Skin epidermis (tissue), 12 donors: ENCODE measurements around the gene MCEMP1.

Experiments used
- H3K27ac ChIP-seq, 21 experiments: fragments of 200-600 bp; sonication (generic) in 11 of 21; one replicate each; pipeline ENCODE4 v1.5.0; 2020; ENCODE audit warnings: mild to moderate bottlenecking in 3 of 21, inconsistent platforms in 2 of 21, moderate library complexity in 2 of 21
- H3K4me3 ChIP-seq, 7 experiments: fragments of 200-600 bp; sonication (generic) in 2 of 7; one replicate each; pipeline ENCODE4 v1.5.0; 2020; ENCODE audit warnings: inconsistent platforms in 2 of 7, mild to moderate bottlenecking in 2 of 7, moderate library complexity in 1 of 7

The MCEMP1 gene

DNA sequence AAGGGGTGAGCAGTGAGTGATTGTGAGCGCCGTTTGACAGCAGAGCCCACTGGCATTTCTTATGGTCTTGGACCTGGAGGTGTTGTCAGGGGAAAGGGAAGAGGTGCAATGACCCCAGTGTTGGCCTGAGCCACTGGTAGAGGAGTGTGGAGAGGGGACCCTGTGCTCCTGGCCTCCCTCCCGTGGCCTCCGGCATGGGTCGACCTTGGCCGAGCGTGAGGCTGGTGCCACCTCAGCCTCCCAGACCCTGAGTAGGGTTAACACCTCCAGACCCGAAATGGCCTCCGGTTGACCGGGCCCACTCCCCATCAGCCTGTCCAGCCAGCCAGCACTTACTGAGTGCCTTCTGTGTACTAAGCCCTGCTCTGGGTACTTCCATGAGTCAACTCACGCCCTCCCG lies 10.3 kb downstream of the MCEMP1 start:
- no peak overlapping the region for H3K27ac ChIP-seq

GRCh38 chr19:7689165-7689564 lies 12.3 kb downstream of the MCEMP1 start:
- no peak overlapping the region for H3K4me3 ChIP-seq
- H3K27ac ChIP-seq = no peak overlapping the region

More for the DNA sequence above, 10.3 kb downstream of the MCEMP1 start:
- H3K4me3 ChIP-seq = no peak overlapping the region

DNA sequence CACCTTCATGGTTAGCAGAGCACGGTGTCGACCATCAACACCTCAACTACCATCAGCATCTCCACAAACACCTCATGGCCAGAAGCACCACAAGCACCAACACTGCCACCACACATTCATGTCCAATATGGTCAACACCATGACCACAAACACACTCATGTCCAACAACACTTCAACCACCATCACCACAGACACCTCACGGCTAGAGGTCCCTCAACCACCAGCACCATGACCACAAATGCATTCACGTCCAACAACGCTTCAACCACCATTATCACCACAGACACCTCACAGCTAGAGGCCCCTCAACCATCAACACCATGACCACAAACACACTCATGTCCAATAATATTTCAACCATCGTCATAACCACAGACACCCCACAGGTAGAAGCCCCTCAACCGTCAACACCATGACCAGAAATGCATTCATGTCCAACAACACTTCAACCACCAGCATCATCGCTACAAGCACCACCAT lies 13.9 kb downstream of the MCEMP1 start:
- no peak overlapping the region for H3K27ac ChIP-seq

GRCh38 chr19:7691497-7691896 lies 14.6 kb downstream of the MCEMP1 start:
- no peak overlapping the region for H3K27ac ChIP-seq
- no peak overlapping the region for H3K4me3 ChIP-seq

More for the DNA sequence above, 13.9 kb downstream of the MCEMP1 start:
- H3K4me3 ChIP-seq = no peak overlapping the region

- Histone ChIP-seq H3K4me3 (no peak overlapping the region), H3K27ac (no peak overlapping the region)
These were observed 15.7 kb downstream of the MCEMP1 start for GRCh38 chr19:7692417-7693088.

DNA sequence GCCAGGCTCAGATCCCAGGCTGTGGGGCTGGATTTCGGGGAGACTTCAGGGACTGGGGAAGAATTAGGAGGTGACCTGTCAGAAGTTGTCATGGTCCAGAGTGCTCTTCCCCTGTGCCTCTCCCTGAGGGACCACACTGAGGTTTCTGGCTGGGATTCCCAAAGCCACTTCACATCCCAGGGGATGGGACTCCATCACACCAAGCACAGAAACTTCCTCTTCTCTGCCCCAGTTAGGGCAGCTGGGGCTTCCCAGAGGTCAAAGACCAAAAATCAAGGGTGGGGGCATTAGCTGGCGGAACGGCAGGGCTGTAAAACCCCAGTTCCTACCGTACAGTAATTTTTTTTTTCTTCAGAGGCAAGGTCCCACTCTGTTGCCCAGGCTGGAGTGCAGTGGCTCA lies 17.6 kb downstream of the MCEMP1 start:
- Histone ChIP-seq H3K4me3 (no peak overlapping the region), H3K27ac (no peak overlapping the region)

DNA sequence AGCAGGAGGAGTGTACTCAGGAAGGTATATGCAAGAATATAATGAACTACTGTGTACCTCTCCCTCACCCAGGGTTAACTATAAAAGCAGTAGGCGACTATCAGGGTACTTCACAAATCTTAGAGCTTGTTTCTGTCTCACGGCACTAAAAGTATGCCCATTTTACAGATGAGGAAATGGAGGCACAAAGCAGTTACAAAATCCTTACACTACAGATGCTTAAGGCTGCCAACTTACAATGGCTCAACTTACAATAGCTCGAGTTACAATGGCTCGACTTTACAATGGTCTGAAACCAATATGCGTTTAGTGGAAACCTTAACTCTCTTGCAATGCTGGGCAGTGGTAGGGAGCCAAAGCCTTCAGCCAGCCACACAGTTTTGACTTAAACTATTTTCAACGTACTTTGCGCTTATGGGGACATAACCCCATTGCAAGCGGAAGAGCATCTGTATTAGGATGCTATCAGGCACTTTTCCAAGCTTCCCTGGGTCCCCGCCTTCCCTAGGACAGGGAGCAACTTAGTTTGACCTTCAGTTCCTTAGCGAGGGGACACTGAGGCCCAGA lies 20.9 kb downstream of the MCEMP1 start:
- Histone ChIP-seq H3K4me3 (no peak overlapping the region), H3K27ac (no peak overlapping the region)

- H3K4me3 ChIP-seq = no peak overlapping the region
- H3K27ac ChIP-seq = no peak overlapping the region
These were observed 21.7 kb downstream of the MCEMP1 start for GRCh38 chr19:7698583-7698982.

GRCh38 chr19:7699003-7699402 lies 22.1 kb downstream of the MCEMP1 start:
- no peak overlapping the region for H3K27ac ChIP-seq
- no peak overlapping the region for H3K4me3 ChIP-seq

DNA sequence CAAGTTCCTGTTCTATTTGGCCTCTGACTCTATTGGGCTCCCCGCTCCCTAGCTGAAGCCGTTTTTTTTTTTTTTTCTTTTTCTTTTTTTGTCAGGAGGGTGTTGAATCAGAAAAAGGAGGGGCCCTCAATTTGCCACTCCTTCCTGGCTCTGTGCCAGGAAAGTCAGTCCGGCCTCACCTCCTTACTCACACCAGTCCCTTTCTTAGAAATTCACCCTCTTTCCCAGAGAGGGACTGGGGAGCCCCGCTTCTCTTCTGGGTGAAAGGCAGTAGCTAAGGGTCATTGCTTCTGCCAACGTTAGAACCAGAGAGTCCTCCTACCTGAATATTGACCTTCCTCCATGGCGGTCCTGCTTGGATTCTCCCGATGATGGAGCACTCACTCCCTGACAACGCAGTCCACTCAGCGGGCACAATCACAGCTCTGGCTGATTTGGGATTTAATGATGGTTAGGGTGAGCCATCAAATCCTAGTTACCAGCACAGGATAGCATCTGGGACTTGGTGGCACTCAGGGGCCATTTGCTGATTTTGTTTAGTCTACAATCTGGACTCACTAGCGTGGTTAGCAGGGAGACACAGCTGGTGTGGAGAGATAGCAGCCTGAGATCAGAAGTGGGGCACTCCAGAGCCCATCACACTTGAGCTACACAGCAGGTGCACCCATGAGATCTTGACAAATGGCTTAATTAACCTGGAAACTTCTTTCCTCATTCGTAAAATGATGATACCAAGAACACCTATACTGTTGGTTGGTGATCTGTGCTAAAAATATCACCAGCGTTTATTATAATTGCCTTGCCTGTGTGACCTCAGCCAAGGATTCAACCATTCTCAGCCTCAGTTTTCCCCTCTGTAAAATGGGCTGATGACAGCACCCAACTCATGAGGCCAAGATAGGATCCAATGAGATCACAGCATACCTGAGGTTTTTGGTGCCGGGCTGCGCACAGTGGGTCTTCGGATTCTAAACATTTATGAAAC lies 22.8 kb downstream of the MCEMP1 start:
- Histone ChIP-seq H3K27ac (no peak overlapping the region), H3K4me3 (no peak overlapping the region)

GRCh38 chr19:7701049-7701653 lies 24.3 kb downstream of the MCEMP1 start:
- no peak overlapping the region for H3K4me3 ChIP-seq

DNA sequence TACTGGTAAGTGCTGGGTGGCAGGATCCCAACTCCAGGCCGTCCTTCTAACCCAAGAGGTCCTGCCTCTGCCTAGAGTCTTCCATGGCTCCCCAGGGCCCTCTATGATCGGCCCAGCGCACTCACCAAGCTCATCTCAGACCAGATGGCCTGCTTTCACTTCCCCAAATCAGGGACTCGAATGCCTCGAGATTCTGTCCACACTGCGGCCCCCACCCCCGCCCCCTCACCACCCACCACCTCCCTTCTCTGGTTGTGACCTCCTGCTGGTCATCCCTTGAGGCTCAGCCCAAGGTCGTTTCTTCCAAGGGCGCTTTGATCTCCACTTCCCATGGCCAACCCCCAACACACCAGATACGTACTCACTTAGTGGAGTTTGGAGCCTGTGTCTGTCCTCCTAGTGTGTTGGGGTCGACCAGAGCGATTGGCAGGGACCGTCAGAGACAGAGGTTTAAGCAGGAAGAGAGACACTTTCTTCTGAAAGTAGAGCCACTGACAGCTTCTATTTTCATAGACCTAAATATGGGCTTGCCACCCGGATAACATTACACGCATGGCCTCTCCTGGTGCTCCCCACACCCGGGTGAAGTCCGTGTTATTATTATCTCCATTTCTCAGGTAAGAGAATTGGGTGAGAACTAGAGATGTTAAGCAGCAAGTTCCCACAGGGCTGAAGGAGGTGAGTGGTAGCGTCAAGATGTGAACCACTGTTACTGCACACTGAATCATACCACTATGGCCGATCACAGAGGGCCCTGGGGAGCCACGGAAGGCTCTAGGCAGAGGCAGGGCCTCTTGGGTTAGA lies 25.0 kb downstream of the MCEMP1 start, which contains the start of gene FCER2:
Gene FCER2 (minus strand): TSS at position 478 of the 804 bp plus-strand sequence. CDS start 2,371 bp downstream, outside the sequence.
- peak within 1 kb of the TSS in 2 of 21 experiments; percentile 16 to 62 for H3K27ac ChIP-seq
- no peak within 1 kb of the TSS for H3K4me3 ChIP-seq

More at GRCh38 chr19:7701049-7701653, 24.3 kb downstream of the MCEMP1 start:
- no peak overlapping the region for H3K27ac ChIP-seq

- Histone ChIP-seq H3K4me3 (no peak overlapping the region), H3K27ac (peak overlapping the region in 2 of 21 experiments; percentile 9 to 31)
These were observed 26.4 kb downstream of the MCEMP1 start for GRCh38 chr19:7703332-7703731.

GRCh38 chr19:7704280-7705060 lies 27.6 kb downstream of the MCEMP1 start:
- Histone ChIP-seq H3K4me3 (no peak overlapping the region), H3K27ac (peak overlapping the region in 1 of 21 experiments; percentile 9)

DNA sequence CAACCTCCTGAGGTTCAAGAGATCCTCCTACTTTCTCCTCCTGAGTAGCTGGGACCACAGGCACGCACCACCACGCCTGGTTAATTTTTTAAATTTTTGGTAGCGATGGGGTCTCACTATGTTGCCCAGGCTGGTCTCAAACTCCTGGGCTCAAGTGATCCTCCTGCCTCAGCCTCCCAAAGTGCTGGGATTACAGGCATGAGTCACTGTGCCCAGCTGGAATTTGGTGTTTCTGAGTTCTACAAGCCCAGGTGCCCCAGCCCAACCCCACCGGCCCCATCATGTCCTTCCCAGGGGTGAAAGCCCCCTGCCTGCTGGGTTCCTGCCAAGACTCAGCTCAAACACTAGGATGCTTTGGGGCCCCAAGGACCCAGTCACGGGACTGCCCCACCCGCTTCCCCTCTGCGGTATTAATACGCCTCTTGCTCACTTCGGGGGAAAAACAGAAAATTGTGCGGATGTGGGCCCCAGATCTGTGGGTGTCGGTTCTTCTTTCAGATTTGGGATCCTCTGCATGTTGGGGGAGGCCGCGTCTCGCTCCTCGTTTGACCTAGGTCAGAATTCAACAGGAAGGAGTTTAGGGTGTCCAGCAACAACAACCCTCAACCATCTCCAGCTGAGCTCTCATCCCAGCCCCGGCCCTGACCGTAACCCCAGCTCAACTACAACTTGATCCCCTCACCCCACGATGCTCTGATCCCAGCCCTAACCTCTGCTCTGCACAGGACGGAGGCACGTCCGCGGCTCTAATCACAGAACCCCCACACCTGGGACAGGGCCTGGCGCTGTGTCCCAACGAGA lies 28.7 kb downstream of the MCEMP1 start:
- H3K4me3 ChIP-seq = no peak overlapping the region
- H3K27ac ChIP-seq = peak overlapping the region in 16 of 21 experiments; percentile 12 to 86 (median 58)

GRCh38 chr19:7706188-7706954 lies 29.5 kb downstream of the MCEMP1 start:
- H3K4me3 ChIP-seq = no peak overlapping the region
- peak overlapping the region in 17 of 21 experiments; percentile 12 to 86 (median 58) for H3K27ac ChIP-seq
